ENCODE results near the gene ARL13A.
"Not testable (repeated sequence)": the region's sequence is repeated elsewhere in the genome, so short reads cannot be mapped to it uniquely, and the experiment has no call there.

ARL13A gene

GRCh38 chrX:100980608-100981497 lies 11.3 kb downstream of the ARL13A start:
- DNase-seq (ENCODE audit: low spot score), result no peak
- in situ Hi-C loops (cut with MboI; ENCODE audit: low pct_unique_long_range_greater_than_20kb, low sequenced_read_pairs, unreplicated experiment), result no loop called here
- TF ChIP-seq CTCF (IDR thresholded peaks at IDR 0.05; ENCODE audit: extremely low read depth, insufficient read depth, missing control alignments), result no peak

GRCh38 chrX:100981498-100981845 lies 12.0 kb downstream of the ARL13A start:
- in situ Hi-C loops (cut with MboI; ENCODE audit: low pct_unique_long_range_greater_than_20kb, low sequenced_read_pairs, unreplicated experiment); DNase-seq (ENCODE audit: low spot score): not testable (repeated sequence)

GRCh38 chrX:100984818-100985217 lies 15.3 kb downstream of the ARL13A start:
- DNase-seq (ENCODE audit: low spot score), result no peak
- TF ChIP-seq CTCF (IDR thresholded peaks at IDR 0.05; ENCODE audit: extremely low read depth, insufficient read depth, missing control alignments), result no peak
- in situ Hi-C loops (cut with MboI; ENCODE audit: low pct_unique_long_range_greater_than_20kb, low sequenced_read_pairs, unreplicated experiment), result no loop called here

- no peak for TF ChIP-seq CTCF (IDR thresholded peaks at IDR 0.05; ENCODE audit: extremely low read depth, insufficient read depth, missing control alignments)
- in situ Hi-C loops (cut with MboI; ENCODE audit: low pct_unique_long_range_greater_than_20kb, low sequenced_read_pairs, unreplicated experiment), result no loop called here
- no peak for DNase-seq (ENCODE audit: low spot score)
These were observed 20.6 kb downstream of the ARL13A start for GRCh38 chrX:100990139-100990538.

- no peak for TF ChIP-seq CTCF (IDR thresholded peaks at IDR 0.05; ENCODE audit: extremely low read depth, insufficient read depth, missing control alignments)
- in situ Hi-C loops (cut with MboI; ENCODE audit: low pct_unique_long_range_greater_than_20kb, low sequenced_read_pairs, unreplicated experiment), result no loop called here
- peak; percentile 23 for DNase-seq (ENCODE audit: low spot score)
These were observed 25.1 kb downstream of the ARL13A start for GRCh38 chrX:100994352-100995281.

- no peak for TF ChIP-seq CTCF (IDR thresholded peaks at IDR 0.05; ENCODE audit: extremely low read depth, insufficient read depth, missing control alignments)
- in situ Hi-C loops (cut with MboI; ENCODE audit: low pct_unique_long_range_greater_than_20kb, low sequenced_read_pairs, unreplicated experiment), result no loop called here
These were observed 26.0 kb downstream of the ARL13A start for GRCh38 chrX:100995469-100995868.

GRCh38 chrX:100999451-100999850 lies 29.9 kb downstream of the ARL13A start:
- no peak for TF ChIP-seq CTCF (IDR thresholded peaks at IDR 0.05; ENCODE audit: extremely low read depth, insufficient read depth, missing control alignments)
- in situ Hi-C loops (cut with MboI; ENCODE audit: low pct_unique_long_range_greater_than_20kb, low sequenced_read_pairs, unreplicated experiment), result no loop called here
- no peak for DNase-seq (ENCODE audit: low spot score)

More at GRCh38 chrX:100995469-100995868, 26.0 kb downstream of the ARL13A start:
- DNase-seq (ENCODE audit: low spot score), result no peak

All from GM13977 (cell line).